ENCODE data around the gene ADGRE2.
A peak's percentile ranks its signal among the peaks of the same experiment; 100 is the strongest.
"Not testable (repeated sequence)": the region's sequence is repeated elsewhere in the genome, so short reads cannot be mapped to it uniquely, and the experiment has no call there.

Gene ADGRE2

DNA sequence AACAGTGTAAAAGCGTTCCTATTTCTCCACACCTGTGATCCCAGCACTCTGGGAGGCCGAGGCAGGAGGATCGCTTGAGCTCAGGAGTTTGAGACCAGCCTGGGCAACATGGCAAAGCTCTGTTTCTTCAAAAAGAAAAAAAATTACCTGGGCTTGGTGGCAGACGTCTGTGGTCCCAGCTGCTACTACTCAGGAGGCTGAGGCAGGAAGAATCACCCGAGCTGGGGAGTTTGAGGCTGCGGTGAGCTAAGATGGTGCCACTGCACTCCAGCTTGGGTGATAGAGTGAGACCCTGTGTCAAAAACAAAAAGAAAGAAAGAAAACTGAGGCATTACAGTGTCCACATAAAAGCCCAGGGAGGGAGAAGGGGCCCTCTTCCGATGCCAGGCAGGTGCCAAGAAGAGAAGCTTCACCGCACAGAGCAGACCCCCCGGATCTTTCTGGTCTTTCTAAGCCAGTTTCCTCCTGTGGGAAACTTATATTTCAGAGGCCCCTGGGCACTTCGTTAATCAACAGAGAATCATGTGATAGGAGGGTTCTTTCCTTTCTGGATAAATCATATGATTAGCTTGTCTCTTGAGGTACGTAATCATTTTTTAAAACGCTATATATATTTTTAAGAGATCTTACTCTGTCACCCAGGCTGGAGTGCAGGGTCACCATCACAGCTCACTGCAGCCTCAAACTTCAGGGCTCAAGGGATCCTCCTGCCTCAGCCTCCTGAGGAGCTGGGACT lies at the start of gene ADGRE2:
ADGRE2 (minus strand) TSS at position 451 of the 736 bp plus-strand sequence. CDS start 1,804 bp downstream, outside the sequence.
- DNase-seq, result peak; percentile 32

DNA sequence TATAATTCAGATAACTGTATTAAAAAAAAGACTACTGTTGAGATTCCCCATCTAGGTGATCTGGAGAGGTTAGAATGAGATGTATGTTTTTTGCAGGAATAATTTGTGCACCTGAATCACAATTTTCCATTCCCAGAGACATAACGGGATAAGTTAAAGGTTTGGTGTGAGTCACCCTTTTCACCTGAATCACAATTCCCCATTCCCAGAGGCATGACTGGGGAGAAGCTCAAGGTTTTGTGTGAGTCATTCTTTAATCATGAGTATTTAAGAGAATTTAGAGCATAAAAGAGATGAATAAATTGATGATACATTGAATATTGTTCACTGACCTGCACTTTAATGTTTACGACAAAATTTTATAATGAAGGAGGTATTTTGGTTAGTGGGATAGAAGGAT lies 47.6 kb upstream of the ADGRE2 start:
- DNase-seq, result no peak

DNA sequence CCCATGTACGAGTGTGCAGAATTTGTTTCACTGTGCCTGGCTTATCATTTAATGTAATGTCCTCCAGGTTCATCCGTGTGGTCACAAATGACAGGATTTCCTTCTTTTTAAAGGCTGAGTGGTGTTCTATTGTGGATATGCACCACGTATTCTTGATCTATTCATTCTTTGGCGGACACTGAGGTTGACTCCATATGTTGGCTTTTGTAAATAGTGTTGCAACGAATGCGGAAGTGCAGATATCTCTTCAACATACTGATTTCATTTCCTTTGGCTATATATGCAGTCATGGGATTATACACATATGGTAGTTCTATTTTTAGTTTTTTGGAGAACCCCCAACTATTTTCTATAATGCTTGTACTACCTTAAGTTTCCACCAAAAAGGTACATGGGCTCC lies 43.6 kb upstream of the ADGRE2 start:
- DNase-seq, result no peak

- DNase-seq, result no peak
Measured at GRCh38 chr19:14818588-14818987, 40.2 kb upstream of the ADGRE2 start.

DNA sequence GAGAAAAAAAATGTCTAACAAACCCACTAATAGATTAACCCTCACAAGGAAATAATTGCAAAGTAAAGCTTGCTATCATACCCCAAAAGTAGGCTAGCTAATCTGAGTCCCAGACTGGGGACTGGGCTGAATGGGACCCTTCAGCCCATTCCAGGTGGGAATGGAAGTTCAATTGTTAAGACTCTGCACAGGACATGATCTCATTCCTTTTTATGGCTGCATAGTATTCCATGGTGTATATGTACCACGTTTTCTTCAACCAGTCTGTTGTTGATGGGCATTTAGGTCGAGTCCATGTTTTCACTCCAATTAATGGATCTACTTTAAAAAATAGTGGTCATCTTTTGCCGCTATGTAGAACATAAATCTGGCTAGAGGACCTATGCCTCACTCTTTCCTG lies 38.7 kb upstream of the ADGRE2 start:
- DNase-seq, result no peak

DNA sequence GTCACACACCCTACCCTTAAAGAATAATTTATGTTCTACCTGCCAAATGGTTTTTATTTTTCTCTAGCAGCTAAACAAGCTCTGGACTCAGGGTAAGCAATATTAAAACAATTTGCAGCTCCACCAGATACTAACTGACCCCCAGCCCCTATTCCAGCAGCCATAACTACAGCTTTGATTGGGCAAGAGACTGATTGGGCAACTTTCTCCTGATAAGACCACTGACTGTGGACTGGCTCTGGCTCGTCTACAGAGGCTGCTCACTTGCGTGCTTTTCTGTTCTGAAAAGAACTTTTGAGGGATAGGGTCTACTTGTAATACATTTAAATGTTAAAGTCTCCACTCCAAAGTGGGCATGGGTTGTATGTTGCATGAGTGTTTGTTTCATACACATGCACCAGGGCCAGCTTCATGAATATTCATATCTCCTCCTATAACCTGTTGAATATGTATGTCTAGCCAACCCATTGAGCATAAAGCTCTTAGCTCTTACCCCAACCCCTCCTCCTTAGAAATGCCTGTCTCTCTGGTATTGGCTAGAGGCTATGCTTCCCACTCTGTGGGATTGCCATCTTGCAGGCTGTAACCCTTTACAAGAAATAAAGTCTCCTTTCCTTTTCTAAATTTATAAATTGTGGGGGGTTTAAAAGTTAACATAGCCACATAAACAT lies 36.8 kb upstream of the ADGRE2 start:
- no peak for DNase-seq

GRCh38 chr19:14809272-14810057 lies 31.1 kb upstream of the ADGRE2 start:
- no peak for DNase-seq

- no peak for DNase-seq
Measured at GRCh38 chr19:14804765-14805164, 26.4 kb upstream of the ADGRE2 start.

DNA sequence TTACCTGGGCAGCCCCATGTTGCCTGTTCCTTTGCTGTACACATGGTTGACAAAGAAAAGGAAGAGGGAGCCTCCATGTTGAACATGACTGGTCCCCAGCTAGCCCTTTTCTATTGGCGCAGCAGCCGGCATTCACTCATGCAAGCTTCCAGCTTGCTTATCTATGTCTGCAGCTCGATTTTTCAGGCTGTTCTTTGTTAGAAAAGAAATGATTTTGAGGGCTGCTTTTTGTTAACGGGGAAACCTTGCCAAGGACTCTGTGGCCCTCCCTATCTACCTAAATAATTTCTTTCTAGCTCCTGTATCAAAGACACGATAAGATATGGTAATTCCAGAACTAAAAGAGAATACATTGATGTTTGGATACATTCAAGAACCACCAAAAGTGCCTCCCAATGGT lies 20.4 kb upstream of the ADGRE2 start:
- no peak for DNase-seq

GRCh38 chr19:14796021-14796420 lies 17.7 kb upstream of the ADGRE2 start:
- no peak for DNase-seq

- DNase-seq, result no peak
Measured at GRCh38 chr19:14795078-14795721, 16.8 kb upstream of the ADGRE2 start.

GRCh38 chr19:14792250-14792649 lies 13.9 kb upstream of the ADGRE2 start:
- DNase-seq, result peak; percentile 2

DNA sequence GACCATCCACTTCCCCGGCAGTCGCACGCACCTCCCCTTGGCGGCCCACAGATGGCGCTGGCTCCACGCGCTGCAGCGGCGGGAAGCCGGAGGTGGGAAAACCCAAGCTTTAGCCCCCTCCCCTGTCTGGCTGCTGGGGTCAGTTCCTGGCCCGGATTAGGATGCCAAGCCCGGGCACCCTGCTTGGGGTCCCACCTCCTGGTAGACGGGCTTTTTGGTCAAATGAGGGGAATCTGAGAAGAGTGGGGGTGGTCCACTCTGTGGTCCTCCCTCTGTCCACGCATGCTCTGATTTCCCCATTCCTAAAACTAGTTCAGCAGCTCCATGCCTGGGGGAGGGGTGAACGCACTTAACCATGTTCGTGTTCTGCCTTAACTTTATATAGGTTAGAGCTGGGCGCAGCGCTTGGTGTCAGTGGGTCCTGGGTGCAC lies 8.1 kb upstream of the ADGRE2 start:
- DNase-seq, result peak; percentile 73

DNA sequence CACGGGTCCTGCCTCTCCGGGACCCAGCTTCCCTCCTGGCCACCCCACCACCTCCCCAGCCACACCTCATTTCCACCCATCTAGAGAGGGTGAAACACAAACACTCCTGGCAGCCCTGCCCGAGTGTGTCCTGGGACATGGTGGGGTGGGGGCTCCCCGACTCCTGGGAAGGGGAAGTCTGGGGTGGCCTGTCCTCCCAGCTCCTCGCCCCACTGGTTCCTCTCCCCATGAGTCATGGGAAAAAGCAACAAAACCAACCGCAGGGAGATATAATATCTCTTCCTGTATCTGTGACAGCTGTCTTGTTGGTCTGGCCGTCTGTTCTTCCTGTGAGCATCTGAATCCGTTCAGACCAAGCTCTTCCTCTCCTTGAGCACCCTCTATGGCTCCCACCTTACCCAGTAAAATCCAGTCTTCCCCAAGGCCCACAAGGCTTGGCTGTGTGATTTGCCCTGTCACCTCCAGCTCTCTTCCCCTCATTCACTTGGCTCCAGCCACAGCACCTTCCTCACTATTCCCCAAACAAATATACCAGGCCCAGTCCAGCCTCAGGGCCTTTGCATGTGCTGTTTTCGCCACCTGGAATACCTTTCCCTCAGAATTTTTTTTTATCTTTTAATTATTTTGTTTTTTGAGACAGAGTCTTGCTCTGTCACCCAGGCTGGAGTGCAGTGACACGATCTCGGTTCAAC lies 6.9 kb upstream of the ADGRE2 start:
- peak; percentile 53 for DNase-seq

DNA sequence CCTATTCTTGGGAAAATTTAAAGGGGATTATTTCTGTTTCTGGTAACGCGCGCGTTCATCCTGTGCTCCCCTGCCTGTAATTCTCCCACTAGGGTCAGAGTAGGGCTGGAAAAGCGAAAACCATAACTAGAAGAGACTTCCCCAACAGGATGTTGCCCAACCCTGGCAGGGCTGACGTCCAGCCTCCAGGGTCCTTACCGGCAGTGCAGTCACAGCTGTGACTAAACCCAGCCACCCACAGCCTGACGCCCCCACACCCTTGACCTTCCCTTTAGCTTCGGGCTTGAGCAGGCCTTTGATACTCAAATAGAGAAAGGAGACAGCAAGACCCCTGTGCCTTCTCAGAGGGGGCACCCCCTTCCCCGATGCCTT lies 6.4 kb upstream of the ADGRE2 start:
- DNase-seq, result peak; percentile 67

- not testable (repeated sequence) for DNase-seq
Measured at GRCh38 chr19:14783410-14783998, 5.1 kb upstream of the ADGRE2 start.

DNA sequence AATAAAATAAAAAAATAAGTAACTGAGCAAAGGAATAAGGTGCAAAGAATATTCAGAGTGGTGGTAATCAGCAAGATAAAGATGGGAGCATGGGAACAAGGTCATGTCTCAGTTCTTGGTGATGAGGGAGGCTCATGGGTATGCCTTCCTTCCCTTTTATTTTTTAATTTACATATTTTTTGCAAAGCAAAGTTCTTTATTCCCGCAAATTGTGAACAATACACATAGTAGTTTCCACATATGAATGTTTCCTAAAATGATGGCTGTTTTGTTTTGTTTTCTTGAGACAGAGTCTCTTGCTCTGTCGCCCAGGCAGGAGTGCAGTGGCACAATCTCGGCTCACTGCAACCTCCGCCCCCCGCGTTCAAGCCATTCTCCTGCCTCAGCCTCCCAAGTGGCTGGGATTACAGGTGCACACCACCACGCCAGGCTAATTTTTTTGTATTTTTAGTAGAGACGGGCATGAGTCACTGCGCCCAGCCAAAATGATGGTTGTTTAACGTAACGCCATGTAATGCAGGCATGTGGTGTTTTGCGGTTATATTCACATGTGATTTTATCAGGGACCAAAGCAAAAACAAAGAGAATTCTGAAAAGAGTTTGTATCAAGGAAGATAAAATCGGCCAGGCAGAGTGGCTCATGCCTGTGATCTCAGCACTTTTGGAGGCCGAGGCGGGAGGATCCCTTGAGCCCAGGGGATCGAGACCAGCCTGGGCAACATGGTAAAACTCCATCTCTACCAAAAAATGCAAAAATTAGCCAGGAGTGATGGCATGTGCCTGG lies 4.5 kb upstream of the ADGRE2 start:
- DNase-seq, result peak; percentile 8

DNA sequence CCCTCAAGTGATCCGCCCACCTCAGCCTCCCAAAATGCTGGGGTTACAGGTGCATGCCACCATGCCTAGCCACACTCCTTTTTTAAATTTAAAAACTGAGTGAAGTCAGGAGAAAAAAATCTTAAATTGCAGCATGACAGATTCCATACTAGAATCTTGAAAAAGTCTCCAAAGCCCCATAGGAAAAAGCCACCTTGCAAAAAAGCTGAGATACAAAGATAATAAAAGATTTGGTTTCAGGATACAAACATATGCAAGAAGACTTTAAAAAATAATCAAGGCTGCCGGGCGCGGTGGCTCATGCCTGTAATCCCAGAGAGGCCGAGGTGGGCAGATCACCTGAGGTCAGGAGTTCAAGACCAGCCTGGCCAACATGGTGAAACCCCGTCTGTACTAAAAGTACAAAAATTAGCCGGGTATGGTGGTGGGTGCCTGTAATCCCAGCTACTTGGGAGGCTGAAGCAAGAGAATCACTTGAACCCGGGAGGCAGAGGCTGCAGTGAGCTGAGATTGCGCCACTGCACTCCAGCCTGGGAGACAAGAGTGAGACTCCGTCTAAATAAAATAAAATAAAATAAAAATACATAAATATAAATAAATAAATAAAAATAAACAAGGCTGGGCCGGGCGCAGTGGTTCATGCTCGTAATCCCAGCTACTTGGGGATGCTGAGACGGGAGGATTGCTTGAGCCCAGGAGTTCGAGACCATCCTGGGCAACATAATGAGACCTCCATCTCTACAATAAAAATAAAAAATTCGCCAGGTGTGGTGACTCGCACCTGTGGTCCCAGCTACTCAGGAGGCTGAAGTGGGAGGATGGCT lies 3.6 kb upstream of the ADGRE2 start:
- peak; percentile 20 for DNase-seq

DNA sequence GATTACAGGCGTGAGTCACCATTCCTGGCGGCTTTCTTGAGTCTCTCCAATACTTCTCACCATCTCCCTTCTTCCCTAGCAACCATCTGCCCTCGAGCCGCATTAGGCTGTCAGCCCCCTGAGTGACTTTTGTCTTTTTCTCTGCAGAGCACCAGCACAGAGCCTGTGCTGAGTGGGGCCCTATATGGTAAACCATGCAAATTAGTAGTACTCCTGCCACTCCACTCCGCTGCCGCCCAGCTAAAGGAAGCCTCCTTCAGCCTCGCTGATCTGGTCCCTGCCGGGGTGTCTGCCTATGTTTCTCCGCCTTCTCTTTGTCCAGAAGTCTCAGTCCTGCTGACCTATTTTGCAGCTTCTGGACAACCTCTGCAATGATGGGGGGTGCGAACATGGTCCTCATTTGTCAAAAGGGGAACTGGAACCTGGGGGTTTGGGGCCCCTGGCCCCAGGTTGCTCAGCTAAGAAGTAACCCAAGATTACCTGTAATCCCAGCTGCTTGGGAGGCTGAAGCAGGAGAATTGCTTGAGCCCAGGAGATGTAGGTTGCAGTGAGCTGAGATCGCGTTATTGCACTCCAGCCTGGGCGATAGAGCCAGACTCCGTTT lies 2.4 kb upstream of the ADGRE2 start:
- DNase-seq, result peak; percentile 32

- DNase-seq, result no peak
Measured at GRCh38 chr19:14779151-14779550, 791 bp upstream of the ADGRE2 start.

Data from activated CD8-positive, alpha-beta memory T cell treated with anti-CD3 and anti-CD28 coated beads, Interleukin-2, amount 50 U/mL, for 48 hours (primary cell).